ENCODE measurements around the gene CHMP3.

DNA sequence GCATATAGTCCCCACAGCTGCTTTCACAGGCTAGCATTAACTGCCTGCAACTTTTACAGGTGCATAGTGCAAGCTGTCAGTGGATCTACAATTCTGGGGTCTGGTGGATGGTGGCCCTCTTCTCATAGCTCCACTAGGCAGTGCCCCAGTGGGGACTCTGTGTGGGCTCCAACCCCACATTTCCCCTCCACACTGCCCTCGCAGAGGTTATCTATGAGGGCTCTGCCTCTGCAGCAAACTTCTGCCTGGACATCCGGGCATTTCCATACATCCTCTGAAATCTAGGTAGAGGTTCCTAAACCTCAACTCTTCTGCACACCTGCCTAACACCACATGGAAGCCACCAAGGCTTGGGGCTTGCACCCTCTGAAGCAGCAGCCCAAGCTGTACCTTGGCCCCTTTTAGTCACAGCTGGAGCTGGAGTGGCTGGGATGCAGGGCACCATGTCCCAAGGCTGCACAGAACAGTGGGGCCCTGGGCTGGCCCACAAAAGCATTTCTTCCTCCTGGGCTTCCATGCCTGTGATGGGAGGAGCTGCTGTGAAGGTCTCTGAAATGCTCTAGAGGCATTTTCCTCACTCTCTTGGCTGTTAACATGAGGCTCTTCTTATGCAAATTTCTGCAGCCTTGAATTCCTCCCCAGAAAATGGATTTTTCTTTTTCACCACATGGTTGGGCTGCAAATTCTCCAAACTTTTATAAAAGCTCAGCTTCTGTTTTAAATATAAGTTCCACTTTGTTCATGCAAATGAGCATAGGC lies 62.7 kb downstream of the CHMP3 start:
- TF ChIP-seq RAD21 (IDR thresholded peaks at IDR 0.05; ENCODE audit: low read depth) (no peak), TAF1 (IDR thresholded peaks at IDR 0.05; ENCODE audit: low read depth) (no peak), CREB1 (IDR thresholded peaks at IDR 0.05; ENCODE audit: low read depth) (no peak), USF1 (IDR thresholded peaks at IDR 0.05) (no peak), TEAD4 (IDR thresholded peaks at IDR 0.05) (no peak)

All from Ishikawa (cell line).